Inferior parietal cortex (tissue), 1 donor: ENCODE measurements around the gene SUPT5H.
"Not testable (repeated sequence)": the region's sequence is repeated elsewhere in the genome, so short reads cannot be mapped to it uniquely, and the experiment has no call there.

Experiments
- DNase-seq: peaks from one replicate; pipeline ENCODE4 v3.0.0-alpha.2; 2016; ENCODE audit errors: extremely low spot score

SUPT5H gene

DNA sequence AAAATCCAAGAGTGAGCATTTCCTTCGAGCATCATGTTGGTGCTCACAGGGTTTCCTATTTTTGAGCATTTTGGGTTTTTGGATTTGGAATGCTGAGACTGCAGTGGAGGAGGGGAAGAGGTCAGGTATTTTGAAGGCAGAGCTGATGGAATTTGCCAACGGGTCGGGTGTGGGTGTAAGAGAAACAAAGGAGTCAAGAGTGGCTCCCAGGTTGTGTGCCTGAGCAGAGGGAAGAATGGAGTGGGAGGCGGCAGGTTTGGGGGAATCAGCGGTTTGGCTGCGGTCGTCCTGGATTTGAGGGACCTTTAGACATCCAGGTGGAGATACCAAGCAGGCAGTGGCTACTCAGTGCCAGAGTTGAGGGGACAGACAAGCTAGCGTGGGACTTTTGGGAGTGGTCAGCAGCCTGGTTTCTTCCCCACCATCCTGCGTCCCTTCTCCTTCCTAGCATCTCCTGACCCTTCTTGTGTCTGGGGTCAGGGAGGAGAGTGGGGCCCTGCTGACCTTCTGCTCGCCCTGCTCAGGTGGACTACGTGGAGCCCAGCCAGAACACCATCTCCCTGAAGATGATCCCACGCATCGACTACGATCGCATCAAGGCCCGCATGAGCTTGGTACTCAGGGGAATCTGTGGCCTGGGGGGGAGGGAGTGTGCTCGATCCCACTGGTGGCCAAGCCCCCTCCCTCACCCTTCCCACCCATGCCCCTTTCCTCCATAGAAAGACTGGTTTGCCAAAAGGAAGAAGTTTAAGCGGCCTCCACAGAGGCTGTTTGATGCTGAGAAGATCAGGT, 20.8 kb downstream of the SUPT5H start:
- no peak for DNase-seq

DNA sequence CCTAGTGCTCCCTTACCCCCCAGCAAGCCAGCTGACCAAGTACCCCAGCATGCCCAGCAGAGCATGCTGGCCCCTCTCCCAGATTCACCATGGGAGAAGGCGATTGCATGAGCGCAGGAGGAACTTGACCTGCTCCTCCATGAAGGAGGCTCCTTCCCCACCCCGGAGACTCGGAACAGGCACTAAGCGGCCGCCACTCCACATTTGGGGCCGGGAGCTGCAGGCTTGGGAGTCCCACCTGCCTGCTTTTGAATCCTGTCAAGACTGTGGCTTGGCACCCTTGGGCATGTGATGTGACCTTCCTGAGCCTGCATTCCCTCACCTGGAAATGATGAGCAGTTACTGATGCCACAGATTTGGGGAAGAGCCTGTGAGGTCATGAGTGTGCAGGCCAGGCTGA, 22.6 kb downstream of the SUPT5H start:
- DNase-seq: no peak

DNA sequence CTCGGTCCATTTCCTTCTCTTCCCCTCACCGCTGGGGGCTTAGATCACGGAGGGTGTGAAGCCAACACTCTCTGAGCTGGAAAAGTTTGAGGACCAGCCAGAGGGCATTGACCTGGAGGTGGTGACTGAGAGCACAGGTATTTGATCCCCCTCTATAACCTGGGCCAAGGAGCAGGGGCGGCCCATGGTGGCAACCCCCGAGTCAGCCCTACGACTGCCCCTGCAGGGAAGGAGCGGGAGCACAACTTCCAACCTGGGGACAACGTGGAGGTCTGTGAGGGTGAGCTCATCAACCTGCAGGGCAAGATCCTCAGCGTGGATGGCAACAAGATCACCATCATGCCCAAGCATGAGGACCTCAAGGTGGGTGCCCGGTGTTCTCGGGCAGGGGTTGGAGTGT, 23.7 kb downstream of the SUPT5H start:
- no peak for DNase-seq

DNA sequence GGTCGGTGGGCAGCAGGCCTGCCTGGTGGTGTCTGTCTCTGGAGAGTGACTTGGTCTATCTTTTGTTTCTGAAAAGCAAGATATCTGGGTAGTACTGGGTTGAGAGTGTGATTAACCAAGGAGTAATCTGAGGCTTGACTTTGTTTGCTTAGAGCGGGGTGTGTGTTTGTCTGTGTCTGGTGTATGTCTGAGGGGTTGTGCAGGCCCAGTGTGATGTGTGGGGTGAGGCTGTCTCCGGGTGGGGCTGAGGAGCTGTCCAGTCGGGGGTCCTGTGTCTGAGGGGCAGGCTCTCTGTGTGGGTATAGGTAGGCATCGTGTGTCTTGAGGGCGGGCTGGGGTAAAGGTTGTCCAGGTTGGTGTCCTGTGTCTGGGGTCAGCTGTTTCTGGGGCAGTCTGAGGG, 24.2 kb downstream of the SUPT5H start:
- no peak for DNase-seq

DNA sequence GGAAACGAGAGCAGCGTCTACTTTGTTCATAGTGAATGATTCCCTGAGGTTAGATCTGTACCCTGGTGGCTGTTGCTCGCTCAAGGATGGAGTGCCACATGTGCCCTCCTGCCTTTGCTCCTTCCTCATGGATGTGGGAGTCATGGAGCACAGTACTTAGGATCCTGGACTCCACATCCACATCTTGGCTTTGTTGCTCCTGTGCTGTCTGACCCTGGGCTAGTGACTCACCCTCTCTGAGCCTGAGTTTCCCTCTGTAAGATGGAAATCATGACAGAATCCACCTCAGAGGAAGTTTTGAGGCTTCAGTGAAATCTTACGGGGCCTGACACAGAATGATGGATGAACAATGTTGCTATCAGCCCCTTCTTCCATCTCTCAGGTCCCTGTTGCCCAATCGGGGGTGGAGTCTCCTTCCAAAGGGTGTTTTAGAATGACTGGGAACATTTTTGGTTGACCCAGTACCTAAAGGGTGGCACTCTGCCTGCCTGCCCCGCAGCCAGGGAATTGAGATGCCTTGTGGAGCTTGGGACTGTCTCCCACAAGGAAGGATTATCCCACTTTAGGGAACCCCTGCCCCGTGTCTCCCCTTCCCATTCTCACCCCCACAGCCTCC, 25.4 kb downstream of the SUPT5H start:
- no peak for DNase-seq

DNA sequence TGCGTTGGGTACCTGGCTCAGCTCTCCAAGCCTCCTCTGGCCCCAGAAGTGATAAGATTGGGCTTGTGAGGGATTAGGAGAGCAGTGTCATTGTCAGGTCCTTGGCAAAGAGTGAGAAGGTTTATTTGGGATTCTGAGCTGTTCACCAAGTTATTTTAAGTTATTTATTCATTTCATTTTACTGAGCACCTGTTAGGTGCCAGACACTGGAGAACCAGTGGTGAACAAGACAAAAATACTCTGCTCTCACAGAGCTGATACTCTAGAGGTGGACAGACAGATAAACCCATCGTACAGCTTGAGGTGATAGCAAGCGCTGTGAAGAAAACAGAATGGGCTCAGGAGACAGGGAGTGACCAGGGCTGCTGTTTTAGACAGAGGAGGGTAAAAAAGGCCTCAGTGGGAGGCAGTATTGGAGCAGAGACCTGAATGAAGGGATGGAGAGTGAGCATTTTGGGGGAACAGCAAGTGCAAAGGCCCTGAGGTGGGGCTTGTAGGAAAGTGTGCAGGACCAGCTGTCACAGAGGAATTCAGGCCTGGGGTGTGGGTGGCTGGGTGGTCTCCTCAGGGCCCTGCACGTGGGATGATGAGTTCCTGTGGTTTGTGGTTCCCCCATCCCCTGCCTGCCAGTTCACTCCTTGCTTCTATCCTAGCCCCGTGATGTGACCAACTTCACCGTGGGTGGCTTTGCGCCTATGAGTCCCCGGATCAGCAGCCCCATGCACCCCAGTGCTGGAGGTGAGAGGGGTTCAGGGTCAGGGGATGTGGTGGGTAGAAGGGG, 26.6 kb downstream of the SUPT5H start:
- DNase-seq: no peak

DNA sequence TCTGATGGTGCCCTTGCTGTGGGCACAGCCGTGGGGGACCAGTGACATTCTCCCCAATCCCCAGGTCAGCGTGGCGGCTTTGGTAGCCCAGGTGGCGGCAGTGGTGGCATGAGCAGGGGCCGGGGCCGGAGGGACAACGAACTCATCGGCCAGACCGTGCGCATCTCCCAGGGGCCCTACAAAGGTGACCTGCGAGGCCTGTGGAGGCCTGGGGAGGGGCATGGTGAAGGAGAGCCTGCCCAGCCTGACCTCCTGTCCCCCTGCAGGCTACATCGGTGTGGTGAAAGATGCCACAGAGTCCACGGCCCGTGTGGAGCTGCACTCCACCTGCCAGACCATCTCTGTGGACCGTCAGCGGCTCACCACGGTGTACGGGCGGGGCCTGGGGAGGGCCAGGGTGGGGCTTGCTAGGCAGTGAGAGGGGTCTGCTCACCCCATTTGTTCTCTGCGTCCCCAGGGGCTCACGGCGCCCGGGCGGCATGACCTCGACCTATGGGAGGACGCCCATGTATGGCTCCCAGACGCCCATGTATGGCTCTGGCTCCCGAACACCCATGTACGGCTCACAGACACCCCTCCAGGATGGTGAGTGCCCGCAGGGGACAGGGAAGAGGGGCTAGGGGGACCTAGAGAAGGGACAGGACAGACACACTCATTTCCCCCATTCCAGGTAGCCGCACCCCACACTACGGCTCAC, 27.5 kb downstream of the SUPT5H start:
- DNase-seq: no peak

DNA sequence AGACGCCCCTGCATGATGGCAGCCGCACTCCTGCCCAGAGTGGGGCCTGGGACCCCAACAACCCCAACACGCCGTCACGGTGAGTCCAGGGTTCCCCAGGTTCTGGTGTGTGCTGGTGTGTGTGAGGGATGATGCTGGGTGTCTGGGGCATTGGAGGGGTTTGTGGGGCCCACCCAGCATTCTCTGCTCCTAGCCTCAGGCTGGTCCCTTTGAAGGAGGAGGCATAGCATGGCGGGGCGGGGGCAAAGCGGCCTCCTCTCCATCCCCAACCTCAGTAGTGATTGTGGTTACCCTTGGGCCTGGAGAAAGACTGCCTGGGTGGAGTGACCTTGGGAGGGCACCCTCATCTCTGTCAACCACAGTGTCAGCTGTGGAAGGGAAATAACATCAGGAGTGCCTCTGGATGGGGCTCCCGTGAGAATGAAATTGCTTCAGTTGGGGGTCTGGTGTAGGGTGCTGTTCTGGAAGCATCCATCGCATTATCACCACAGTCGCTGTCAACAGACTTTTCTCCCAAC, 28.1 kb downstream of the SUPT5H start:
- DNase-seq: no peak

DNA sequence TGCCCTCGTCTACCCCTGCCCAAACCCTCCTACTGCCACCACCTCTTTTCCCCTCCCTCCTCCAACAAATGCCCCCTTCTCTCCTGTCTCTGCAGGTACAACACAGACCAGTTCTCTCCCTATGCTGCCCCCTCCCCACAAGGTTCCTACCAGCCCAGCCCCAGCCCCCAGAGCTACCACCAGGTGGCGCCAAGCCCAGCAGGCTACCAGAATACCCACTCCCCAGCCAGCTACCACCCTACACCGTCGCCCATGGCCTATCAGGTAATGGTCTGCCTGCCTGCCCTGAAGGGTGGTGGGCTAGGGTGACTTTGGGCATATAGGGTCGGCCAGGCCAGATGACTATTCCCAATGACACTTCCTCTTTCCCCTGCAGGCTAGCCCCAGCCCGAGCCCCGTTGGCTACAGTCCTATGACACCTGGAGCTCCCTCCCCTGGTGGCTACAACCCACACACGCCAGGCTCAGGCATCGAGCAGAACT, 28.8 kb downstream of the SUPT5H start:
- peak; percentile 3 for DNase-seq

DNA sequence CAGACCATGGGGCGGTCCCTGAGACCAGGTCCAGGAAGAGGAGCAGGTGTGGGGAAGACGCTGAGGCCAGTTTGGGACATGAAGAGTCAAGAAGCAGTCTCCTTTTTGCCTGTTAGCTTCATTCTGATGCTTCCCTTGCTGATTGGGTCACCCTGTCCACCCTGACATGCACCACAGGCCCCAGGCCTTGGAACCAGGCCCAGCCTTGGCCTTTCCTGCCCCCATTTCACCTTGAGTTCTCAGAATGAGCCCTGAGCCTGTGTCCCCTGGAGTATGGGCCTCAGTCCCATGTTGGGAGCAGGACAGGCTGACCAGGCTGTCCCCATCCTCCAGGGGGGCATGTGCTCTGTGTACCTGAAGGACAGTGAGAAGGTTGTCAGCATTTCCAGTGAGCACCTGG, 30.4 kb downstream of the SUPT5H start:
- DNase-seq: no peak

DNA sequence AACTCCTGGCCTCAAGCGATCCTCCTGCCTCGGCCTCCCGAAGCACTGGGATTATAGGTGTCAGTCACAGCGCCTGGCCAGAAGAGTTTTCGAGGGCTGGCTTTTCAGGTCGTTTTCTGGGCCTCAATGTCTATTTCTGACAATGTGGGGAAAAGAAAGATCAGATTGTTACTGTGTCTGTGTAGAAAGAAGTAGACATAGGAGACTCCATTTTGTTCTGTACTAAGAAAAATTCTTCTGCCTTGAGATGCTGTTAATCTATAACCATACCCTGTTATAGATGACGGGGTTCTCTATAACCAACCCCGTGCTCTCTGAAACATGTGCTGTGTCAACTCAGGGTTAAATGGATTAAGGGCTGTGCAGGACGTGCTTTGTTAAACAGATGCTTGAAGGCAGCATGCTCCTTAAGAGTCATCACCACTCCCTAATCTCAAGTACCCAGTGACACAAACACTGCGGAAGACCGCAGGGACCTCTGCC, 34.0 kb downstream of the SUPT5H start:
- DNase-seq: not testable (repeated sequence)

DNA sequence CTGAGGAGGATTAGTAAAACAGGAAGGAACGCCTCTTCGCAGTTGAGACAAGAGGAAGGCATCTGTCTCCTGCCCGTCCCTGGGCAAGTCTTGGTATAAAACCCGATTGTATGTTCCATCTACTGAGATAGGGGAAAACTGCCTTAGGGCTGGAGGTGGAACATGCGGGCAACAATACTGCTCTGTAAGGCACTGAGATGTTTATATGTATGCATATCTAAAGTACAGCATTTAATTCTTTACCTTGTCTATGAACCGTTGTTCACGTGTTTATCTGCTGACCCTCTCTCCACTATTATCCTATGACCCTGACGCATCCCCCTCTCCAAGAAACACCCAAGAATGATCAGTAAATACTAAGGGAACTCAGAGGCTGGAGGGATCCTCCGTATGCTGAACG, 34.5 kb downstream of the SUPT5H start:
- no peak for DNase-seq

DNA sequence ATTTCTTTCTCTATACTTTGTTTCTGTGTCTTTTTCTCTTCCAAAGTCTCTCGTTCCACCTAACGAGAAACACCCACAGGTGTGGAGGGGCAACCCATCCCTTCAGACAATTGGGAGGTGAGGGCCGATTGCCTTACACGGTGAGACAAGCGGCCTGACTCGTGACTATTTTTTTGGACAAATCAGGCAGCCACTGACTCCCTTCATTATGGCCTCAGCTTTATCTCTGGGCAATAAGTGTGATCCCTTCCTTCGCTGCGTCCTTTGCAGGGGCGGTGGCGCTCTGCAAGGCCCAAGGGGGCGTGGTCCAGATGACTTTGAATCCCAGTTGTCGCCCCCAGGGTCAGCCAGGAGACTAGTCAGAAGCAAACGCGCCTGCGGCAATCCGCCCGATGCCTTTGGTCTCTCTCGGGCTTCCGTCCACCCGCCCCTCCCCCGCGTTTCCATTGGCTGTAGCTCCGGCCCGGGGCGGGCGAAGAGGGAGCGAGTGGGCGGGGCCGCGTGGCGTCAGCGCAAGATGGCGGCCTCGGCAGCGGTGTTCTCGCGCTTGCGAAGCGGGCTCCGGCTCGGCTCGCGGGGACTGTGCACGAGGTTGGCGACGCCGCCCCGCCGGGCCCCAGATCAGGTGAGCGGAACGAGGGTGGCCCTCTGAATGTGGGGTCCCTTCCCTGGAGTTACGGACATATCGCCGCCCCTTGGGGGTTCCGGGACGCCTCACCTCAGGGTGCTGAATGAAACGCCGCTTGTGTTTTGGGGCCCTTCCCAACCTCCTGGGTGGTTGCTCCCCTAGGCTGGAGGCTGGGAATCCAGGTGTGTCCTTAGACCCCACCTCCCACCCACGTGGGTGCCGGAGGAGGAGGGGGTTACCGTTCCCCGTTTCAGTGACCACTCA, 35.2 kb downstream of the SUPT5H start, which contains the start of gene TIMM50:
Gene TIMM50 (plus strand): TSS at position 502 of the 892 bp plus-strand sequence. CDS start 16 bp downstream, at position 518.
- DNase-seq: peak; percentile 97

DNA sequence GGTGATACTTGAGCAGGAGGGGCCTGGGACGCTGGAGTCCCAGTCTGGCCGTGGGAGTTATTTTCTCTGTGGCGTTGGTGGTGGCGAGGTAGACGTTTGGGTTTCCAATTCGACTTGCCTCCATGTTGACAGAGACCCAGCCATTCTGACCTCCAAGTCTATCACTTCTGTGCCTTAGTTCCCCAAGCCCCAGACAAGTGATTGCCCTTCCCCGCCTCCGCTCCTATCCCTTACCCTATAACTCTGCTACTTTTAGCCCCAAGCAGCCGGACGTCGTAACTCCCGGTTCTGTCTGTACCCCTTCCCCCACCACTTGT, 35.8 kb downstream of the SUPT5H start:
- DNase-seq: no peak

DNA sequence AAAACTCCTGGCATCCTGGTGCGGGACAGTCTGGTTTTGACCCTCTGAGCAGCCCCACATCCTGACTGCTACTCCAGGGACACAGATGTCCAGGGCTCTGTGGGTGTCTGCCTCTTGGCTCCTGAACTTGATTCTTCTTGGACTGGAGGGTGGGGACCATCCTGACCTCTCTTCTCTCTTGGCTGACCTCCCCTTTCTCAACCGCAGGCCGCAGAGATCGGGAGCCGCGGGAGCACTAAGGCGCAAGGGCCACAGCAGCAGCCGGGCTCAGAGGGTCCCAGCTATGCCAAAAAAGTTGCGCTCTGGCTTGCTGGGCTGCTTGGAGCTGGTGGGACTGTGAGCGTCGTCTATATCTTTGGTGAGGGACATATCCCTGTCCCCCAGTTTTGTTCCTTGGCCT, 36.3 kb downstream of the SUPT5H start:
- DNase-seq: no peak

DNA sequence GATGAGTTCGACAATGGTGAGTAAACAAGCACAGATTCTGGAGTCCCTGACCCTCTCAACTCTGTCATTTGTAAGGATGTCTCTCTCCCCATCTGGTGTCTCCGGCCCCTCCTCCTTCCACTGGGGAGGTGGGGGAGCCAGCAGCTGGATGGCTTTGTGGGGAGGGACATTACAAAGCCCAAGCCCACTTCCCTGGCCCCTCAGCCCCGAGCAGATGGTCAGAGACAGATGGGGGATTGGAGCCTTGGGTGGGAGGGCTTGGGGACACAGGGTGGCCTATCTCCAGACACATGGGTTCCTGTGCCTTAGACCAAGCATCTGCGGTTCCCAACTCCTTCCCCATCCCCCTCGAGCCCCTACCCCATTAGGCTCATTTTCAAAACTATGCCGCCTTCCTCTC, 37.8 kb downstream of the SUPT5H start:
- DNase-seq: no peak

DNA sequence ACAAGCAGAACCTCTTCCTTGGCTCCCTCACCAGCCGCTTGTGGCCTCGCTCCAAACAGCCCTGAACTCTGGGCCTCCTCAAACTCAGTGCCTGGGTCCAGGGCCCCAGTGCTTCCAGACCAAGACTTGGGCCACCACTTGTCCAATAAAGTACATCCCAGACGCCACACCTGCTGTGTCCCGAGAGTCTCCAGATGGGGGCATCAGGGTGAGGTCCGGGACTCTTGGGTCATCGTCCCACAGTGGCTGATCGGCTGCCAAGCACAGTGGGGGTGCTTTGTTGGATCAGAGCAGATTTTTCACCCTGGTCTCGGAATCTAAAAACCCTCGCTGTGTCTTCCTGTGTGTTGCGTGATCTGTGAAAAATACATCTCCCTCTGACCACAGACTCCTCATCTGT, 44.4 kb downstream of the SUPT5H start:
- DNase-seq: no peak

DNA sequence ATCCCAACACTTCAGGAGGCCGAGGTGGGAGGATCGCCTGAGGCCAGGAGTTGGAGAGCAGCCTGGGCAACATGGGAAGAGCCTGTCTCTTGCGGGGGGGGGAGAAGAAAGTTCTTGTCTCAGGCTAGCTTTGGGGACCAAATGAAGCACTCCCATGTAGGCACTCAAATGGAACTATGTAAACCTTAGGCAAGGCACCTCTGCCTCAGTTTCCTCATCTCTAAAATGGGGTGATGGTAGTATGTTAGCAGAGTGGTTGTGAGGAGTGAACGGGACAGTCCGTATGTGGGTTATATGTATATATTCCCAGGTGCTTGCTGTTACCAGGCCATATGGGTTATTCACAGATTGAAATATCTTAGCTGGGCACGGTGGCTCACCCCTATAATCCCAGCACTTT, 46.8 kb downstream of the SUPT5H start:
- no peak for DNase-seq

DNA sequence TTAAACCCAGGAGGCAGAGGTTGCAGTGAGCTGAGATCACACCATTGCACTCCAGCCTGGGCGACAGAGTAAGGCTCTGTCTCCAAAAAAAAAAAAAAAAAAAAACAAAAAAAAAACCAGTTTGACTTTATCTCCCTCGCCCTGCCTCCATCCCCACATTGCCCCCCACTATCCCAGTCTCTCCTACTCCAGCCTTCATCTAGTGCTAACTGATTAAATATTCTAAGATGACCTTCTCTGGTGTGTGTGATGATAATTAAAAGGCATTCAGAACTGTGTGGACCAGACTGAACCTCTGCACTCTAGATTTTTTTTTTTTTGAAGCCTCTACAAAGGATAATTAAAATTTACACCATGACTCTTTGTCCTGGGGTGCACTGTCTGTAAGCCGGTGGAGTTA, 47.4 kb downstream of the SUPT5H start:
- DNase-seq: no peak

DNA sequence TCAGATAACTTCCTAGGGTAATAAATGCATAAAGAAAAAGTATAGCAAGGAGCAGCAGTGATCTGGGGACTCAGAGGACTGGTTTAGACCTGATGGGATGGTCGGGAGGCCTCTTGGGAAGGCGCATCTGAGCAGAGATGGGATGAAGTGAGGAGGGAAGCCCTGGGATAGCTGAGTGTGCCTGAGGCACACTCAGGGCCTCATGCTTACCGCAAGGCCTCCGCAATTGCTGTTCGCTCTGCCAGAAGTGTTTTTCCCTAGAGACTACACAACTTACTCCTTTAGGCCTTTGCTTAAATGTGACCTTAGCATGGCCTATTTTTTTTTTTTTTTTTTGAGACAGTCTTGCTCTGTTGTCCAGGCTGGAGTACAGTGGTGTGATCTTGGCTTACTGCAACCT, 49.3 kb downstream of the SUPT5H start:
- no peak for DNase-seq

DNA sequence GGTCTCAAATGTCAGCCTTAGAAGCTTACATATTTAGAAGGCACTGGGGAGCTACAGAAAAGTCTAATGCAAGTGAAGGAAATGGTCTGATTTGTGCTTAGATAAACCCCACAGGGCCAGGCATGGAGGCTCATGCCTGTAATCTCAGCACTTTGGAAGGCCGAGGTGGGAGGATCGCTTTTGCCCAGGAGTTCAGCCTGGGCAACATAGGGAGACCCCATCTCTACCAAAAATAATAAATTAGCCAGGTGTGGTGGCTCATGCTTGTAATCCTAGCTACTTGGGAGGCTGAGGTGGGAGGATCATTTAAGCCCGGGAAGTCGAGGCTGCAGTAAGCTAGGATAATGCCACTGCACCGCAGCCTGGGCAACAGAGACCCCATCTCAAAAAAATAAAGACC, 50.7 kb downstream of the SUPT5H start:
- no peak for DNase-seq
